HL-60/S4 treated with retinoic acid at 250 ng/mL for 4 days and 3 days (cell line): ENCODE measurements around the gene ETS1.

Source experiments
- in situ Hi-C: fragments of 300-500 bp; cut with MboI; formaldehyde crosslinking; loops from 2 replicates; pipeline ENCODE4 v1.7.0; 2022; ENCODE audit warnings: low sequenced_read_pairs

The ETS1 gene, protein sequence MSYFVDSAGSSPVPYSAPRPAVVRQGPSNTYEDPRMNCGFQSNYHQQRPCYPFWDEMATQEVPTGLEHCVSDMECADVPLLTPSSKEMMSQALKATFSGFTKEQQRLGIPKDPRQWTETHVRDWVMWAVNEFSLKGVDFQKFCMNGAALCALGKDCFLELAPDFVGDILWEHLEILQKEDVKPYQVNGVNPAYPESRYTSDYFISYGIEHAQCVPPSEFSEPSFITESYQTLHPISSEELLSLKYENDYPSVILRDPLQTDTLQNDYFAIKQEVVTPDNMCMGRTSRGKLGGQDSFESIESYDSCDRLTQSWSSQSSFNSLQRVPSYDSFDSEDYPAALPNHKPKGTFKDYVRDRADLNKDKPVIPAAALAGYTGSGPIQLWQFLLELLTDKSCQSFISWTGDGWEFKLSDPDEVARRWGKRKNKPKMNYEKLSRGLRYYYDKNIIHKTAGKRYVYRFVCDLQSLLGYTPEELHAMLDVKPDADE

DNA sequence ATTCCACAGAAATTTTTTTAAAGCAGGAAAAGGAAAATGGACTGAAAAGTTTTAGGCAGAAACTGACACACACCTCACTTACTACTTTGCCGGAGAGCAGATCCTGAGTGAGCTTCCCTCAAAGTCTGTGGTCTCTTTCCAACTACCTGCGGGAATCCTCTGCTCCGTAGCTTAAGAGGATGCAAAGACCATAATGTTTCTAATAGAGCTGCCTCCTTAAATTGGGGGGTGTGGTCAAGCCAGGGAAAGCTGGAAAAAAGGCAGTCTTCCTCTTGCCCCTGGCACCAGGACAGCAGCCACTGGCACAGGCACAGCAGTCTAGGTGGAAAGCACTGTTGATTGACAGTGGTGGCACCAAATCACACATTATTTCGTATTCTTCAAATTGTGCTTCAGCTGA lies at the start of gene ETS1:
ETS1 (minus strand) TSS at position 144 of the 400 bp plus-strand sequence. CDS start 14,428 bp downstream, outside the sequence.
- in situ Hi-C loops, result no loop called here

DNA sequence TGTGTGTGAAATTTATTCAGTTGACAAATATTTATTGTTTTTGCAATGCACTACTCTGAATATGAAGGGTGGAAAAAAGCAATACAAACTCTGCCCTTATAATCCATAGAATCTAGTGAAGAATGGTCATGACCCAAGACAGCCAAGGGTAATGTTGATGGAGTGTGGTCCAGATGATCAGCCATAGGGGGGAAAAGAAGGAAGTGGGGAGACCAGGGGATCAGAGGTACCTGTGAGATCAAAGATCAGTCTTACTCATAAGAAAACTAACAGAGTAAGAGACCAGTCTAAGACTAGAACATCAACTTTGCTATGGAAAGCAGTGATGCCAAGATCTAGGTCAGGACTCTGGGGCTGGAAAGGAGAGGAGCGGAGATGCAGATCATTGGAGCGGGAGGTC lies 47.0 kb upstream of the ETS1 start:
- in situ Hi-C loops, result loop anchor here (10.0 to 25.0 kb wide), 3 partner anchors 340 to 597 kb away; no protein-coding TSS in a partner anchor

DNA sequence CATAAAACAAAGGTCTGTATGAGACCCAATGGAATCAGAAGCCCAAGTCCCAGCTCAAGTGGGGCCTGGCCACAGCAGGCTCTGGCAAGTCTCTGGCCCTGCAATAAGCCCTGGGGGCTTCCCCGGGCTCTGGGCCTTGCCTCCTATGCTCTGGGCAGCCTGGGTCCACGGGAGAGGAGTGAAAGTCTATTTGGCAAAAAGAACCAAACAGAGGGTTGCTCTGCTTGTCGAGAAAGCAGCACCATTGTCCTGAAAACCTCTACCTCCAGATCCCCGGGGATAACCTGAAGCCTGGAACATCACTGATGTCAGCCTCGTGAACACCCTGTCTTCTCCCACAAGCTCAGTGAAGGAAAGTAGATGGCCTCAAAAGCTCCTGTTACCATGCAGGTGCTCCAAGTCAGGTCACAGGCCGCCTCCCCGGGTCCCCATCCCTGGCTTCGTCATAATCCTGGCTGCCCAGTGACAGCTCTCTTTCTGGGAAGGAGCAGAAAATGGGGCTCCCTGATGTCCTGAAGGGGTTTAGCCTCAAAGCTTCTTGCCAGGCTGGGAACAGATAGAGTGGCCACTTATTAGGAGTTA lies 46.1 kb upstream of the ETS1 start:
- in situ Hi-C loops, result loop anchor here (10.0 to 25.0 kb wide), 3 partner anchors 339 to 596 kb away; no protein-coding TSS in a partner anchor

DNA sequence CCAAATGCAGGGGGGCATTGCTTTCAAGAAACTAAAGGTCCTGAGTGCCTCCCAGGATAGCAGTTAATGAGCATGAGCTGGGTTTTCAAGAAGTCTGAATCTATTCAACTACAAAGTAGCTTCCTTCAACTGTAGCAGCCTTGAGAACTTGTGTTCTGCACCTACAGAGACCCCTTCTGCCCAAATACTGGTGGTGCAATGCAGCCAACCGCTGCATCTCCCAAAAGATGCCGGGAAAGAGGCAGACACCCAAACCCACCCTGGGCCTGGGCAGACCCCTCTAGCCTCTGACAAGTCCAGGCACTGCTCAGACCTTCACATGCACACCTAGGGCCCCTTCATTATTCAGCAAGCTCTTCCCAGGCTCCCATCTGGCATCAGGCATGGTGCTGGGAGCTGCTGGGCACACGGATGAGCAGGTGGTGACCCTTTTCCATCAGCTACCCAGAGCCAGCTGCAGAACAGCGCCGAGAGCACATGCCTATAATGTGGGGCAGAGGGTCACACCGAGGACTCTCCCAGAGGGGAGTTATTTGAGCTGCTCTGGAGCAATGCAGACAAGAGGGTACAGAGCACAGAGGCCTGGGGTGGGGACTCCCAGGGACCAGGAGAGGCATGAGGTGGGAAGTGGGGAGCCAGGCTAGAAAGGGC lies 44.9 kb upstream of the ETS1 start:
- in situ Hi-C loops, result loop anchor here (10.0 to 25.0 kb wide), 3 partner anchors 337 to 595 kb away; no protein-coding TSS in a partner anchor

DNA sequence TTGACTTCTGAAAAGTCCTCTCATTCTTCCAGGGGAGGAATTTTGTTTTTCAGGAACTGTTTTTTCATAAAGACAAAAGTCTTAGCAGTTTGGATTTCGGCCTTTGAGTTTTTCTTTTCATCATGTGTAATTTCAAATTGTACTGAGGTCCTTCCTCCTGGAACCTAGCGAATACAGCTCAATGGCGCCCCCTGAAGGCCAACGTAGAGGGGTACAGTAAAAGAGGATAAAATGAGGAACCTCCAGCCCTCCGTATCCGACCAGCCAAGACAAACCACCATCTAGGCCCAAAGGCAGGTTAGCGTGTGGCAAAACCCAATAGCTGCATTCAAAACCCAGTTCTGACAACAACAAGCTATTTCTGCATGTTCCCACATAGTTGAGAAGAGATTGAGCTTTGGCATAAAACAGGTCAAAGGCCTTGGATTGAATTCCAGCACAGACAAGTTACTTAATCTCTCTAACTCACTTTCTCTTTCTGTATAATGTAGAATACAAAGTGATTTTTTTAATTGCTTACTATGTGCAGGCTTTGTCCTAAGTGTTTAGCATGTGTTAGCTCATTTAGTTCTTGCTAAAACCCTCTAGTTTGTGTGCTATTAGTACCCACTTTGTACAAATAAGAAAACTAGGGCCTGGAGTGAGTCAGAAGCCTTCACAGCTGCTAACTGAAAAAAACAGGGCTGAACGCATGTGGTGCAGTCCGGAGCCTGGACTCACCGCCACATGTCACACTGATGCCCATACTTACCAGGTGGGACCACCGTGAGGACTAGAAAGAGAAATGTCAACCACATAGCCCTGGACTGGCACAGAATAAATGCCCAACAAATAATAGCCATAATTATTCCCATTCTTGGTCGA lies 43.2 kb upstream of the ETS1 start:
- in situ Hi-C loops, result loop anchor here (10.0 to 25.0 kb wide), 3 partner anchors 336 to 593 kb away; no protein-coding TSS in a partner anchor

DNA sequence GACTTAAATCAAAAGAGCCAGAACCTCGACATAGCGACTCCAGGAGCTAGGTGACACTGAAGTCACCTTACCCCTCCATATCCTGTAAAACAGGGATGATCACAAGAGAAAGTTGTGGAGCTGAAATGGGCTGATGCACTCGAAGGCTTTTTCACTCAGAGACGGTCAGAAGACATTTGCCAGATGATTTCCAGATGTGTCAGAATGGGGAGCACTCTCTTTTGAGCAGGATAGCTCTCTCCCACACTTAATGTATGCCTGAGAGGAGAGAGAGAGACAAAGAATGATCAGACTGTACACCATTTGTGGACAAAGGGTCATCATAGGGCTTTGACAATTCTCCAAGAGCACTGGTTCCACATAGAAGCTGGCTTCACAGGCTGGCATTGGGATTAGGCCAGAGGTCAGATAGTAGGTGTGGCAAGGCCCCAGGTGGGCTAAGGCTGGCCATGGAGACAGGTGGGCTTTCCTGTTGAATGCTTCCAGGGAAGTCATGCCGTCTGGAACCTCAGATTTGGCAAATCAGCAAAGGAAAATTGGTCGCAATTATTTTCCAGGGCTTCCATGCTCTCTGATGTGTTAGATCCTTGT lies 42.3 kb upstream of the ETS1 start:
- in situ Hi-C loops, result loop anchor here (10.0 to 25.0 kb wide), 3 partner anchors 335 to 592 kb away; no protein-coding TSS in a partner anchor

DNA sequence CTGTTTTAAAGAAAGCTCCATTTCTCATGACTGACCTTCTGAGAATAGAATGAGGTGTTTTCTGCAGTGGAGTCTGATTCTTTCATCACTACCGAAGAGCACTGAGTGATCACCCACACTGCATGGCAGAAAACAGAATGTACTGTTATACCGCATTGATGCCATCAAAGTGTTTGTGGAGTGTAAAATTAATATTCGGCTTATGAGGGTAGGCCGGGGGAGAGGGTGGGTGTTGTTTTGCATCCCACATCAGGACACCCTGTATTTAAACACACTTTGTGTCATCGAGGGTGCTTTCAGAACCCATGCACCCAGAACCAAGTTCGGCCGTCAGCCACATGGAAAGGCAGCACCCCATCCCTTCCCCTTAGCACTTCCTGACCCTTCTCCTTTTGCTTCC lies 41.3 kb upstream of the ETS1 start:
- in situ Hi-C loops, result loop anchor here (25.0 kb wide), 2 partner anchors 441 to 591 kb away; no protein-coding TSS in a partner anchor

DNA sequence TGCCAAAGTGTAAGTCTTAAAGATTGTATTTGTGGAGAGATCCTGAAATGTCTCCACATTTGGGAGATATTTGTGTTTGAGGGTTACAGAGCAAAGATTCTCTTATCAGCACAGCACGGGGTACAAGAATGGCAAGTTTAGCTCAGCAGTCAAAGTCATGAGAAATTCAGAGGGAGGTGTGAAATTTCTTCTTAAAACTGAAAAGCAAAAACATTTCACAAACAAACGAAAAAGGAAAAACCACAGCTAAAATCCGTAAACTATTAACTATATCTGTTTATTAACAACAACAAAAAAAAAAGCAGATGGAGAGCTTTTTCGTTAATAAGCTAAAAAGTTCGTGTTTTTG lies 40.9 kb upstream of the ETS1 start:
- in situ Hi-C loops, result loop anchor here (25.0 kb wide), 2 partner anchors 441 to 591 kb away; no protein-coding TSS in a partner anchor

DNA sequence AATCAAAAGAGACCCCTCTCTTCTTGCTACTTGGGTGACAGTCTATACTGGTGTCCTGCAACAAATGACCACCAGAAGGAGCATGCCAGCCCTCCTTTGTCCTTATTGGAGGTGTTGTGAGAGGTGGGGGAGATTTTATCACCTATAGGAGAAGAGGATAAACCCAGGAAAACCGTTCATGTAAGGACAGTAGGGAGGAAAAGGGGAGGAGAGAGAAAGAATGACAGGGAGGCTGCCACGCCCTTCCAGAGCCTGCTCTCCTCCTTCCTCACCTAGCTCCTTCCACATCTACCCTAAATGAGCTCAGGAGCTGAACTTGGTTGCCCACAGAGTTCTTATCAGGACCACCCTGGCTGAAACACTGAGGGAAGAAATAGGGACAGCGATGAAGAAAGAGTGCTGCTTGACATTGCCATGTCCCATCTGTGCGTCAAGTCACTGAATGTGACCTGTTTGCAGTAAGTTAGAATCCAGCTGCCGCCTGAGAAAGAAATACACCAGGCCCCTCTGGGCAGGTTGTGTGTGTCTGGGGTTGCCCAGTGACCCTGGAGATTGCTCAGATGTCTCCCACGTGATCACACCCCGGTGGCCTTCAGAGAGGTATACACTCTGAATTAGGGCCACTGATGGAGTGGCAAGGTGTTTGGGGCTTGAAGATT lies 40.4 kb upstream of the ETS1 start:
- in situ Hi-C loops, result loop anchor here (25.0 kb wide), 2 partner anchors 440 to 590 kb away; no protein-coding TSS in a partner anchor

DNA sequence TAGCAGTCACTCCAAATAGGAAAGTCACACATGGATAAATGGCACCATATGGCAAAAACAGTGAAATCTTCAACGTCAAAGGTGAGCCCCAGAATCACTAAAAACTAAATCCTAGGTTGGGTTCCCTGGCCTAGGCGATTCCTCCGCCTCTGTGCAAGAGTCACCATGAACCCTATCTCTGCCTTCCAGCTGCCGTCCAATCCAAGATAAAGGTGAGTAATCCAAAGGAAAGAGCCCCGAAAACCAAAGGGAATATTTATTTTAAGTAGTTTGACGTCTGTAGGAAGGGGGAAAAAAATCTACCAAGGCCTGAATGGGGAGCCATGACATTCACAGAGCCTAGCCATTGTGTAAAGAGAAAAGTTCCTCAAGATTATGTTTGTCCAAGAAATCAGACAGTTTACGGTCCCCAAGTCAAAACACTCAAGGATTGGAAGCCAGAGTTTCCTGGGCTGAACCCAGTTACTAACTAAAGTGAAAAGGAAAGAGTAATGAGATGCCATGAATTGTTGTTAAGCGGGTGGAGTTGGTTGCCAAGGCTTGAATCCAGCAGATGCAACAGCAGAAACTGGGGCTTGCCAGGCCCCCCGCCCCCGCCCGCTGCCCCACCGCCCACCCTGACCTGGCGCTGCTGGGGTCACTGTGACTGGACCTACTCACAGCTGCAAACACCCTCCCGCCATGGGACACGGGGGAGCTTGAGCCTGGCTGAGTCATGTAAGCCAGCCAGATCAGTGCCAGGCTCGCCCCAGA lies 39.7 kb upstream of the ETS1 start:
- in situ Hi-C loops, result loop anchor here (25.0 kb wide), 2 partner anchors 440 to 590 kb away; no protein-coding TSS in a partner anchor

DNA sequence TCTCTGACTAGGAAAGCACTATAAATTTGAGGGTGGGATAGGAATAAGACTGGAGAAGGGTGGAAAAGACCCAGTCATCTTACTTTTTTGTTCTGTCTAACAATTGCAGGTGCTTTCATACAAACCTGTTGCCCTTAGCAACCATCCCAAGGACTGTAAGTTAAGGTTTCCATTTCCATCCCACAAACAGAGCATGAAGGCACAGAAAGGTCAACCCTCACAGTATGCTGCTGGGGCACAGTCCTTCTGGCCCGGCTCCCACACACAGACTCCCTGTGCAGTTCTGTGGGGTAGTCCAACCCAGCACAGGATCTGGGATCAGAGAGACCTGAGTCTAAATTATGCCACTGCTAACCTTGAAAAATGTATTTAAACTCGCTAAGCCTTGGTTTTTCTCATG lies 38.4 kb upstream of the ETS1 start:
- in situ Hi-C loops, result loop anchor here (25.0 kb wide), 2 partner anchors 438 to 588 kb away; no protein-coding TSS in a partner anchor

DNA sequence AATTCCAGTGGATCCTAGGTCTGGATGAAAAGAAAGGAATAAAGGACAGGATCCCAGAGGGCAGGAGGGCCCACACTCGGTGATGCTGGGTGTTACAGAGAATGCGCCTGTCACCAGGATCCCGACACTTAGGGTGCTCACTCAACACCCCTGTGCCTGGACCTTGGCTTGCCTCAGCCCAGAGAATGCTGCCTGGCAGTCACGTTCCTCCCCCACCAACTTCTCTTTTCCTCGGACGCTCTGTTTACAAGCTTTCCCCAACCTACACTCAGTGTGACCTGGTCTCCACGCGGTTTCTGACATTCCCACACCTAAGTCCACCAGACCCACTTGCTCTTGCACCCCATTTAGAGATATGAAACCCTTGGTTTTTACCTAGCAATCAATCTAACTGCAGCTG lies 38.0 kb upstream of the ETS1 start:
- in situ Hi-C loops, result loop anchor here (25.0 kb wide), 2 partner anchors 438 to 588 kb away; no protein-coding TSS in a partner anchor

DNA sequence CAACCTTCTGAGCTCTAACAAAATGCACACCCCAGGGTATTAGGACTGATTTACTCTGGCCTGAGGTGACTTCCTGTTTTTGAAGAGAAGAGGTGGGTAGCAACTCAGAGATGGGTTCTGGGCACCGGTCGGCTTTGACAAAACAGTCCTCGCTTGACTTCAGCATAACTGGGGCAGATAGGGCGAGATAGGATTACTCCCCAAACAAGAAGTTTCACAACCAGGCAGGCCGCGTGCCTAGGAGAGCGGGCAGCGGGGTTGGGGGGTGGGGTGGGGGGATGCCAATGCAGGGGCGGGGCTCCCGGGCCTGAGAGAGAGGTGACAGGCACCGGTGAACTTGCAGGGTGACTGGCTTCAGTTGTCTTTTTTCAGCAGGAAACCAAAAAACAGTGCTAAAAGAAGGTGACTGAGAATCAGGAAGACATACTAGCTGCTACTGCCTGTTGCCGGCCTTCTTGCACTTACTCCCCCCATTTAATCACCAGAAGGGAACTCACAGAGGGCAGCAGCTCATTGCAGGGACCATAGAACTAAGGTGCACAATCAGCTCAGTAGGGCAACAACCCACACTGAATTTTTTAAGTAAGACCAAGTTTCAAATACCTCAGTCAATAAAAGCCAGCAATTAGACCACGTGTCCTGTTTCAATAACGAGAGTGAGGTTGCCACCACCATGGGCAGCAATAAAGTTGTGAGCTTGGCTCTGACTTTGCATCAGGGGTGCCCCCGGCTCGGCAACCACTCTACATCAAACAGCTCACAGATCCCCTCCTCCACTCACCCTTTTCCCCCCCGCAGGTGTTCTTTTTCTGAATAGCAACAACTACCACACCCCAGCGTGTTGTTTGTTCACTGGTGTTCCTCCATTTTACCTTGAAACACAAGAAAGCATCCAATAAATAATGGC lies 37.2 kb upstream of the ETS1 start:
- in situ Hi-C loops, result loop anchor here (25.0 kb wide), 2 partner anchors 437 to 587 kb away; no protein-coding TSS in a partner anchor

DNA sequence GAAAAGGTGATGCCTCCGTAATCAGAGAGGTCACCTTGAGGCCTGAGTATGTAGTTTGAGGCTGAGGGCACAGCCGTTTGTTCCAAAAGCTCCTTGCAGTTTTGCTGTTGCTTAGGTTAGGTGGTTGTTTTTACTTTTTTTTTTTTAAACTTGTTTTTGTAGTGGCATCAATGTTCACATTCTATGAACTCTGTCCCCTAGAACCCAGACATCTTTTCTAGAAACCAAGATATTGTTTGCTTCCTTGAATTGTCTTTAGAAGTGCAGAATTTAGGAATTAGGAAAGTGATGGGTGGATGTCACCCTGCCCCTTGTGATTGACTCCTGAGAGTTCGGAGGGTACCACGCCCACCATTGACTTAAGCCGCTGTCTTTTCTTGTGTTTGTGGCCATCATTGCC lies 35.7 kb upstream of the ETS1 start:
- in situ Hi-C loops, result no loop called here

DNA sequence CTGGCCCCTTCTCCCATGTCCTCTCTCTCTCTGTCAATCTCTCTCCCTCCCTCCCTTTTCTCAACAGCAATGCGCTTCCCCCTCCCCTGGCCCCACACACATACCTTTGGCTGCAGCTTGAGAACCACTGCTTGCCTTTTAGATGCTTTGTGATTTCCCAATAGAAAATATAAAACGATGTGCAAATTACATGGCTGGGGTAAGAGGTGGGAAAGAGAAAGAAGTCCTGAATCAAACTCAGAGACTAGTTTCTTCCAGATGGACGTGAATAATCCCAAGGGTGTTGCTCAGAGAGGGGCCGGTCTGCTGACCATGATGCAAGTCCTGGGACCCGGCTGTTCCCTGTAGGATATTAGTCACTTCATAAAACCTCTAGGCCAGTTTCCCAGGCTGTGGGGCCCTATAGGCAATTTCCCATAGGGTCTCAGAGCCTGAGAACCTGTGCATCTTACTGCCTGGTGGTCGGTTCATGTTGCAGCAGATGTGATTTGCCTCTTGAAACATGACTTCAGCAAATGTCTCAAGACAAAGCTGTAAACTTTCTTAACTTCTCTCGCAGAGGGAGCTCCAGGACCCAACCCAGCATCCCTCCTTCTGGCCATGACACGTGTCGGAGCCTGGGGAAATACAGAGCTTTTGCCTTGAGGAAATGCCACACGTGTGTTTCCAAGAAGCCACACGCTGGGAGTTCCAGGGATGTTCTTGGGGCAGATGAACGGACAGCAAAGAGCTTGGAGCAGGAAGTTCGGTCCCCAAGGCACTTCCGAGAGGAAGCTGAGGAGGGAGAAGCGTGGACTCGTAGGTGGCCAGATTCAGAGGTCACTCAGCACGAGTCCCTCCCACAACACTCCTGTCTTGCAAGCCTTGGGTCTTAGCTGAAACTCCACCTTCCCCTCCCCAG lies 34.5 kb upstream of the ETS1 start:
- in situ Hi-C loops, result no loop called here
